Midbrain (tissue), 1 donor: Measurements from ENCODE around the gene HOXB3.

Experiments
- DNase-seq: peaks from one replicate; lab custom pipeline; 2025; lab: John Stamatoyannopoulos, UW

HOXB3 gene

GRCh38 chr17:48500435-48501426 is 89.3 kb downstream of the HOXB3 start:
- DNase-seq = no peak

GRCh38 chr17:48499735-48500434 is 90.2 kb downstream of the HOXB3 start:
- no peak for DNase-seq

DNA sequence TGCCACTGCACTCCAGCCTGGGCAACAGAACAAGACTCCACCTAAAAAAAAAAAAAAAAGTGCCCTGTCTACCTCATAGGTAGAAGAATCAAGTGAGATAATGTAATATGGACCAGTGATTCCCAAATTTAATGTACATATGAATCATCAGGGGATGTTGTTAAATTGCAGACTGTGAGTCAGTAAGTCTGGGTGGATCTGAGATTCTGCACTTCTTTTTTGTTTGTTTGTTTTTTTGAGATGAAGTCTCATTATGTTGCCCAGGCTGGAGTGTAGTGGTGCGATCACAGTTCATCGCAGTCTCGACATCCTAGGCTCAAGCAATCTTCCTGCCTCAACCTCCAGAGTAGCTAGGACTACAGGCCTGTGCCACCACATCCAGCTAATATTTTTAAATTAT is 90.8 kb downstream of the HOXB3 start:
- no peak for DNase-seq
